CD4-positive, alpha-beta T cell (primary cell): ENCODE measurements around the gene CARM1. TPM values are rescaled to one million over a fixed set of nuclear protein-coding genes. Genes with fewer than 3 reads are reported as not detected.

Source experiments
- ATAC-seq: fragments of 200-7000 bp; cut with Tn5 transposase; one replicate; pipeline ENCODE4 v1.10.0; 2022; ENCODE audit warnings: mild to moderate bottlenecking; ENCODE audit not compliant: poor library complexity
- CTCF ChIA-PET: fragments of 350-600 bp; sonication (Branson Sonifier 250); formaldehyde crosslinking; loops from one replicate; lab custom pipeline; 2021; ENCODE audit warnings: antibody characterized with exemption, inconsistent platforms; lab: Charles Lee
- POLR2A ChIA-PET: fragments of 350-600 bp; sonication (Branson Sonifier 250); formaldehyde crosslinking; loops from one replicate; lab custom pipeline; 2021; ENCODE audit warnings: antibody characterized with exemption, inconsistent platforms; lab: Charles Lee
- DNase-seq, 14 experiments: peaks; one replicate each; pipeline ENCODE4 v3.0.0-alpha.2; 2013 to 2020; ENCODE audit warnings: mixed read lengths in 2 of 14
- H3K27ac ChIP-seq, 2 donors: one replicate each; pipeline versions ENCODE4 v1.5.1 to v1.7.0; 2013; ENCODE audit warnings: low read length in 2 of 2, low read depth in 1 of 2, mild to moderate bottlenecking in 1 of 2
- H3K27me3 ChIP-seq, 2 experiments: 1 replicate in 1 of 2; 2 replicates in 1 of 2; pipeline versions ENCODE4 v1.6.1 to v1.7.0; 2013; ENCODE audit warnings: low read length in 2 of 2, control low read depth in 1 of 2, mild to moderate bottlenecking in 1 of 2, moderate library complexity in 1 of 2; ENCODE audit not compliant: insufficient read depth in 2 of 2, control insufficient read depth in 1 of 2
- H3K36me3 ChIP-seq: one replicate; pipeline ENCODE4 v1.6.1; 2013; ENCODE audit warnings: low read length, control low read depth; ENCODE audit not compliant: insufficient read depth
- H3K4me1 ChIP-seq: one replicate; pipeline ENCODE4 v1.6.1; 2013; ENCODE audit warnings: low read length, control low read depth; ENCODE audit not compliant: insufficient read depth
- H3K4me3 ChIP-seq: one replicate; pipeline ENCODE4 v1.5.1; 2013; ENCODE audit warnings: mild to moderate bottlenecking, low read length, moderate library complexity
- H3K9me3 ChIP-seq, 2 experiments: 1 replicate in 1 of 2; 2 replicates in 1 of 2; pipeline versions ENCODE4 v1.6.1 to v1.7.0; 2013; ENCODE audit warnings: low read length in 2 of 2, mild to moderate bottlenecking in 2 of 2, control low read depth in 1 of 2, moderate library complexity in 1 of 2; ENCODE audit not compliant: control insufficient read depth in 1 of 2, insufficient read depth in 1 of 2
- H3K27ac Mint-ChIP-seq: one replicate; pipeline ENCODE4 v1.8.0; 2020; ENCODE audit warnings: mixed read lengths
- H3K27me3 Mint-ChIP-seq: one replicate; pipeline ENCODE4 v1.8.0; 2021; ENCODE audit warnings: mixed read lengths
- H3K36me3 Mint-ChIP-seq: one replicate; pipeline ENCODE4 v1.8.0; 2021; ENCODE audit warnings: low read depth, mixed read lengths
- H3K4me1 Mint-ChIP-seq: one replicate; pipeline ENCODE4 v1.8.0; 2021; ENCODE audit warnings: low read depth, mixed read lengths
- H3K4me3 Mint-ChIP-seq: one replicate; pipeline ENCODE4 v1.8.0; 2020; ENCODE audit warnings: mild to moderate bottlenecking, mixed read lengths
- H3K9me3 Mint-ChIP-seq: one replicate; pipeline ENCODE4 v1.8.0; 2020; ENCODE audit warnings: mixed read lengths
- intact Hi-C, 2 experiments: fragments of 100-400 bp; cut with DNase I in 1 of 2; cut with micrococcal nuclease in 1 of 2; formaldehyde crosslinking; loops; one replicate each; pipeline versions ENCODE4 v1.15.1 to v1.9.0; 2023 to 2025; cut with DNase I, micrococcal nuclease
- total RNA-seq, 174 experiments: library from RNA in 2 of 174; stranded (reverse) in 2 of 174; gene quantifications; one replicate each; pipeline ENCODE4 v1.2.3 and lab custom pipeline; 2021 to 2026
- TF ChIP-seq, protein P1 (sequence below): fragments of 200-600 bp; IDR thresholded peaks from one replicate; pipeline ENCODE4 v1.8.0; 2022; ENCODE audit warnings: antibody characterized with exemption, mild to moderate bottlenecking

Gene CARM1
- total RNA-seq, 2 experiments from 2014 or later = 17.5 to 18.0 TPM

DNA sequence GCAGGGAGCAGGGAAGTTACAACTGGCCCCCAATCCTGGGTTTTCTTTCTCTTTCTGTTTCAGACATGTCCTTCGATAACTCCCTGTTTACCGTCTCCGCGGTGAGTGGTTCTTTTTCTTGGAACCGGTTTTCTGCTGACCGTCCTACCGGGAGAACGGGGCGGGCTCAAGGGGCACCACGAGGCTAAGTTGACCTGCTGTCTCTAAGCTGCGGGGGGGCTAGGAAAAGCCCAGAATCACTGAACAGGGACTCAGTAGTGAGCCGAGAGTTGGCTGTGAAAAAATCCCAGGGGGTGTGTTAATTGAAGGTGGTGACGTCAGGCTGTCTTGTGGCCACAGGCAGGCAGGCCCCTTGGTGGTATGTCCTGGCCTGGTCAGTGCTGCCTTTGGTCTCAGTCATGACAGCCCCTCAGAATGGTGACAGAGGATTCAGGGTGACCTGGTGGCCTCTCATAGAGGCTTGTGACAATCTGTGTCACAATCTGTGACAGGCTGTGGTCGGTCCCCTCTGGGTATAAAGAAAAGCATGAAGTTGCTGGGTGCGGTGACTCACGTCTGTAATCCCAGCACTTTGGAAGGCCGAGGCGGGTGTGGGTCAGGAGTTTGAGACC is 8.1 kb upstream of the CARM1 start:
- Histone ChIP-seq H3K36me3 (no peaks in the 10 kb centered on the region), H3K4me1 (peaks cover 11% of the 10 kb centered on the region), H3K4me3 (no peak overlapping the region), H3K27me3 (no peaks in the 10 kb centered on the region), H3K9me3 (no peaks in the 10 kb centered on the region), H3K27ac (no peak overlapping the region)
- POLR2A ChIA-PET = interaction anchor here (1.9 to 2.7 kb wide), 2 partner anchors 27 to 146 kb away, joined by 23 to 29 read pairs; partner anchors contain the start of genes DNM2 and TMED1
- H3K27me3 Mint-ChIP-seq = no peaks in the 10 kb centered on the region
- H3K27ac Mint-ChIP-seq = no peak overlapping the region
- no peaks in the 10 kb centered on the region for H3K9me3 Mint-ChIP-seq
- DNase-seq (peak in 1 of 14 experiments; percentile 53), ATAC-seq (no peak)
- peaks cover 7% of the 10 kb centered on the region for H3K4me1 Mint-ChIP-seq
- TF ChIP-seq, protein P1, sequence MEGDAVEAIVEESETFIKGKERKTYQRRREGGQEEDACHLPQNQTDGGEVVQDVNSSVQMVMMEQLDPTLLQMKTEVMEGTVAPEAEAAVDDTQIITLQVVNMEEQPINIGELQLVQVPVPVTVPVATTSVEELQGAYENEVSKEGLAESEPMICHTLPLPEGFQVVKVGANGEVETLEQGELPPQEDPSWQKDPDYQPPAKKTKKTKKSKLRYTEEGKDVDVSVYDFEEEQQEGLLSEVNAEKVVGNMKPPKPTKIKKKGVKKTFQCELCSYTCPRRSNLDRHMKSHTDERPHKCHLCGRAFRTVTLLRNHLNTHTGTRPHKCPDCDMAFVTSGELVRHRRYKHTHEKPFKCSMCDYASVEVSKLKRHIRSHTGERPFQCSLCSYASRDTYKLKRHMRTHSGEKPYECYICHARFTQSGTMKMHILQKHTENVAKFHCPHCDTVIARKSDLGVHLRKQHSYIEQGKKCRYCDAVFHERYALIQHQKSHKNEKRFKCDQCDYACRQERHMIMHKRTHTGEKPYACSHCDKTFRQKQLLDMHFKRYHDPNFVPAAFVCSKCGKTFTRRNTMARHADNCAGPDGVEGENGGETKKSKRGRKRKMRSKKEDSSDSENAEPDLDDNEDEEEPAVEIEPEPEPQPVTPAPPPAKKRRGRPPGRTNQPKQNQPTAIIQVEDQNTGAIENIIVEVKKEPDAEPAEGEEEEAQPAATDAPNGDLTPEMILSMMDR = no peak
- CTCF ChIA-PET = interaction anchor here (1.1 to 2.7 kb wide), 7 partner anchors 9 to 164 kb away, joined by 3 to 40 read pairs (median 7); partner anchors contain the start of genes DNM2, QTRT1 and TMED1
- H3K4me3 Mint-ChIP-seq = no peak overlapping the region
- intact Hi-C loops = loop anchor here in 1 of 2 experiments (5.0 kb wide), 2 partner anchors 96 to 161 kb away; partner anchors contain the start of gene QTRT1
- no peaks in the 10 kb centered on the region for H3K36me3 Mint-ChIP-seq

DNA sequence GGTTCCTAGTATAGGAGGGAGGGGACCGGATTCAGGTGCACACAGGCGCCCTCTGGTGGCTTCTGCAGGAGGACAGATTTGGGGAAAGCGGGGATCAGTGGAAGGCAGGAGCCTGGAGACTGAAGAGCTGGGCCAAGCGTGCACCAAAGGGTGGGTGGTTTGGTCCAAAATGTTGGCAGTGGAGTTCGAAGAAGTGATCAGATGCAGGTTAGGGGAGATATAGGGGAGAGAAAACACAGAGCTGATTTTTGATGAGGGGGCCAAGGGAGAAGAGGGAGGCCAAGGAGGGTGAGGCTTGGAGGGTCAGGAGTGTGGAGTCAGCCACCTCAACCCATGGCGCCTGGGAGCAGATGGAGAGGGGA is 6.8 kb upstream of the CARM1 start:
- peak; percentile 70 to 91 (median 77) for DNase-seq
- CTCF ChIA-PET = interaction anchor here (0.6 to 2.7 kb wide), 24 partner anchors 8 to 386 kb away, joined by 3 to 40 read pairs (median 4); partner anchors contain the start of genes DNM2, QTRT1 and TMED1
- Mint-ChIP-seq H3K27ac (peak overlapping the region; percentile 0), H3K4me1 (peaks cover 7% of the 10 kb centered on the region), H3K4me3 (no peak overlapping the region), H3K9me3 (no peaks in the 10 kb centered on the region), H3K27me3 (no peaks in the 10 kb centered on the region), H3K36me3 (no peaks in the 10 kb centered on the region)
- TF ChIP-seq, protein P1 = peak; percentile 96
- POLR2A ChIA-PET = interaction anchor here (0.6 to 2.7 kb wide), 9 partner anchors 9 to 163 kb away, joined by 3 to 29 read pairs (median 3); partner anchors contain the start of genes C19orf38, DNM2, QTRT1 and TMED1
- Histone ChIP-seq H3K4me1 (peaks cover 11% of the 10 kb centered on the region), H3K4me3 (no peak overlapping the region), H3K27ac (no peak overlapping the region), H3K27me3 (no peaks in the 10 kb centered on the region), H3K9me3 (no peaks in the 10 kb centered on the region), H3K36me3 (no peaks in the 10 kb centered on the region)
- peak; percentile 97 for ATAC-seq
- intact Hi-C loops = loop anchor here (1.0 to 5.0 kb wide), 4 partner anchors 28 to 162 kb away; partner anchors contain the start of genes QTRT1 (in 1 of the 2) and TMED1 (in 1 of the 2)

DNA sequence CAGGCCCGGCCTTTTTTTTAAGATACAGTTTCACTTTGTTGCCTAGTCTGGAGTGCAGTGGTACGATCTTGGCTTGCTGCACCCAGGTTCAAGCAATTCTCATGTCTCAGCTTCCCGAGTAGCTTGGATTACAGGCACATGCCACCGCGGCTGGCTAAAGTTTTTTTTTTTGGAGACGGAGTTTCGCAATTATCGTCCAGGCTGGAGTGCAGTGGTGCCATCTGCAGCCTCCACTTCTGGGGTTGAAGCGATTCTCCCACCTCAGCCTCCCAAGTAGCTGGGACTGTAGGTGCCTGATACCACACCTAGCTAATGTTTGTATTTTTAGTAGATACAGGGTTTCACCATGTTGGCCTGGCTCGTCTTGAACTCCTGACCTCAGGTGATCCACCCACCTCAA is 4.9 kb upstream of the CARM1 start:
- intact Hi-C loops = no loop called here
- H3K4me1 ChIP-seq = peaks cover 20% of the 10 kb centered on the region
- no peaks in the 10 kb centered on the region for H3K36me3 ChIP-seq
- Mint-ChIP-seq H3K4me1 (peaks cover 12% of the 10 kb centered on the region), H3K4me3 (no peak overlapping the region), H3K27me3 (no peaks in the 10 kb centered on the region), H3K36me3 (no peaks in the 10 kb centered on the region), H3K9me3 (no peaks in the 10 kb centered on the region), H3K27ac (no peak overlapping the region)
- no peak for DNase-seq
- ChIA-PET POLR2A (no interaction called here), CTCF (interaction anchor here (1.4 kb wide), 1 partner anchor 31 kb away, joined by 3 read pairs; the partner anchor contains the start of gene TMED1)
- no peak overlapping the region for H3K27ac ChIP-seq
- TF ChIP-seq, protein P1 = no peak
- no peaks in the 10 kb centered on the region for H3K27me3 ChIP-seq
- H3K9me3 ChIP-seq = no peaks in the 10 kb centered on the region
- no peak for ATAC-seq
- H3K4me3 ChIP-seq = no peak overlapping the region
